GM23248 (cell line): ENCODE results near the gene CDH4.

Experiments
- EZH2 ChIP-seq: fragments of 200-600 bp; sonication (generic); IDR thresholded peaks from 2 replicates; pipeline ENCODE4 v1.6.1; 2018; ENCODE audit warnings: antibody characterized with exemption, mild to moderate bottlenecking; ENCODE audit not compliant: insufficient read depth, poor library complexity, severe bottlenecking
- EZH2phosphoT487 ChIP-seq: fragments of 200-600 bp; sonication (generic); IDR thresholded peaks from 2 replicates; pipeline ENCODE4 v1.6.1; 2018; ENCODE audit warnings: antibody characterized with exemption, moderate library complexity, mild to moderate bottlenecking, low read depth; ENCODE audit not compliant: insufficient read depth

DNA sequence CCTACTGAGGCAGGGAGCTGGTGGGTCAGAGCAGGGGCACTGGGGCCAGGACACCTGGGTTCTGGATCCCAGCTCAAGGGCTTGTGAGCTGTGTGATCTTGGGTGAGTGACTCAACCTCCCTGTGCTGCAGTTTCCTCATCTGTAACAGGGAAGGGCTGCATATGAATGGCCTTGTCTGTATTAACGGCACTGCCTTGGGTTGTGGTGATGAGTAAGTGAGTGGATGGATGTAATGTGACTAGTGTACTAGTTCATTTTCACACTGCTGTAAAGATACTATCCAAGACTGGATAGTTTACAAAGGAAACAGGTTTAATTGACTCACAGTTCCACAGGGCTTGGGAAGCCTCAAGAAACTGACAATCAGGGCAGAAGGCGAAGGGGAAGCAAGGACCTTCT lies 580.1 kb downstream of the CDH4 start:
- TF ChIP-seq EZH2 = no peak
- no peak for TF ChIP-seq EZH2phosphoT487
